ENCODE measurements around the gene CRCP.

GRCh38 chr7:66202441-66202840 is 87.8 kb downstream of the CRCP start:
- no peak for TF ChIP-seq HOXA7 (CRISPR knock-in tag; IDR thresholded peaks at IDR 0.05)
- TF ChIP-seq CTCF (IDR thresholded peaks at IDR 0.05), result no peak
- no peak for TF ChIP-seq FOSL2 (IDR thresholded peaks at IDR 0.05)
- no peak for TF ChIP-seq FOSL2 (CRISPR knock-in tag; IDR thresholded peaks at IDR 0.05)
- no peak for TF ChIP-seq TP53 (CRISPR knock-in tag; IDR thresholded peaks at IDR 0.05)
- TF ChIP-seq REST (IDR thresholded peaks at IDR 0.05), result no peak
- no peak for TF ChIP-seq KDM5A (IDR thresholded peaks at IDR 0.05)
- TF ChIP-seq POLR2A (IDR thresholded peaks at IDR 0.05; ENCODE audit: low read length), result no peak
- TF ChIP-seq CEBPB (IDR thresholded peaks at IDR 0.05), result no peak
- TF ChIP-seq RNF2 (IDR thresholded peaks at IDR 0.05; ENCODE audit: borderline replicate concordance, low read depth), result no peak
- no peak for TF ChIP-seq EP300 (IDR thresholded peaks at IDR 0.05)
- TF ChIP-seq JUNB (IDR thresholded peaks at IDR 0.05), result no peak
- no peak for TF ChIP-seq RAD21 (conservative IDR thresholded peaks at IDR 0.05 in 1 of 2, IDR thresholded peaks at IDR 0.05 in 1 of 2)
- TF ChIP-seq PHF8 (IDR thresholded peaks at IDR 0.05; ENCODE audit: borderline replicate concordance, low read depth), result no peak
- TF ChIP-seq SREBF2 (IDR thresholded peaks at IDR 0.05), result no peak

Measured in A549 (cell line).